Sigmoid colon (tissue), 7 donors: ENCODE data around the gene P3H2. TPM values are rescaled to one million over a fixed set of nuclear protein-coding genes. Genes with fewer than 3 reads are reported as not detected.

Experiments
- DNase-seq: peaks from one replicate; pipeline ENCODE4 v3.0.0-alpha.2; 2019
- H3K27ac ChIP-seq, 4 donors: fragments of 200-600 bp; sonication (generic); one replicate each; pipeline ENCODE4 v1.5.1; 2016 to 2019; ENCODE audit warnings: mild to moderate bottlenecking in 1 of 4
- H3K27me3 ChIP-seq, 3 donors: fragments of 200-600 bp; sonication (generic); one replicate each; pipeline ENCODE4 v1.5.1; 2019; ENCODE audit warnings: mild to moderate bottlenecking in 1 of 3
- H3K36me3 ChIP-seq, 4 donors: fragments of 200-600 bp; sonication (generic); one replicate each; pipeline ENCODE4 v1.5.1; 2016 to 2019
- H3K4me1 ChIP-seq, 4 donors: fragments of 200-600 bp; sonication (generic); one replicate each; pipeline ENCODE4 v1.5.1; 2017 to 2019
- H3K4me3 ChIP-seq, 4 donors: fragments of 200-600 bp; sonication (generic); one replicate each; pipeline ENCODE4 v1.5.1; 2017 to 2019; ENCODE audit warnings: mild to moderate bottlenecking in 2 of 4, moderate library complexity in 1 of 4
- H3K9me3 ChIP-seq, 4 donors: fragments of 200-600 bp in 3 of 4; sonication (generic) in 3 of 4; one replicate each; pipeline versions ENCODE4 v1.5.1 to v1.6.1; 2013 to 2019
- EP300 ChIP-seq, 4 donors: sonication (generic); formaldehyde crosslinking; IDR thresholded peaks; one replicate each; pipeline ENCODE4 v1.6.1; 2017; ENCODE audit warnings: antibody characterized with exemption in 4 of 4
- POLR2A ChIP-seq, 2 donors: fragments of 450-650 bp; IDR thresholded peaks; one replicate each; pipeline ENCODE4 v1.6.1; 2016; ENCODE audit warnings: antibody characterized with exemption in 2 of 2, mild to moderate bottlenecking in 2 of 2, moderate library complexity in 2 of 2
- POLR2AphosphoS5 ChIP-seq, 4 donors: sonication (generic); formaldehyde crosslinking; IDR thresholded peaks; one replicate each; pipeline ENCODE4 v1.6.1; 2017; ENCODE audit warnings: antibody characterized with exemption in 4 of 4
- WGBS, 2 donors: extraction: QIAGEN DNeasy Blood & Tissue Kit; methylation state at CpG; one replicate each; pipeline ENCODE4 v1.1.7; 2013; 5-methylcytosine and 5-hydroxymethylcytosine counted together
- intact Hi-C: fragments of 100-400 bp; cut with DNase I; formaldehyde crosslinking; loops from one replicate; pipeline ENCODE4 v1.15.1; 2023
- polyA plus RNA-seq, 3 donors: library from polyadenylated mRNA; stranded (reverse); fragments of 200-250 nt; gene quantifications; one replicate each; pipeline ENCODE4 v1.2.3, GENCODE V29; 2013
- total RNA-seq, 4 donors: library from RNA; depleted of rRNA; stranded (reverse); fragments of >200 nt; gene quantifications; one replicate each; pipeline ENCODE4 v1.1.0, GENCODE V29; 2016
- TF ChIP-seq, protein P1 (sequence below), 4 experiments: fragments of 450-650 bp in 3 of 4; fragments of 200-600 bp in 1 of 4; IDR thresholded peaks; one replicate each; pipeline ENCODE4 v1.5.1; 2016 to 2019; ENCODE audit warnings: antibody characterized with exemption in 4 of 4, mild to moderate bottlenecking in 3 of 4, moderate library complexity in 2 of 4
- donor health status: healthy with polysubstance abuse.
- donor health status: Bipolar disorder and iron deficiency.
- donor health status: healthy.

P3H2 gene
- total and polyA plus RNA-seq, 7 donors = 1.8 to 41.7 (median 29.6) TPM

DNA sequence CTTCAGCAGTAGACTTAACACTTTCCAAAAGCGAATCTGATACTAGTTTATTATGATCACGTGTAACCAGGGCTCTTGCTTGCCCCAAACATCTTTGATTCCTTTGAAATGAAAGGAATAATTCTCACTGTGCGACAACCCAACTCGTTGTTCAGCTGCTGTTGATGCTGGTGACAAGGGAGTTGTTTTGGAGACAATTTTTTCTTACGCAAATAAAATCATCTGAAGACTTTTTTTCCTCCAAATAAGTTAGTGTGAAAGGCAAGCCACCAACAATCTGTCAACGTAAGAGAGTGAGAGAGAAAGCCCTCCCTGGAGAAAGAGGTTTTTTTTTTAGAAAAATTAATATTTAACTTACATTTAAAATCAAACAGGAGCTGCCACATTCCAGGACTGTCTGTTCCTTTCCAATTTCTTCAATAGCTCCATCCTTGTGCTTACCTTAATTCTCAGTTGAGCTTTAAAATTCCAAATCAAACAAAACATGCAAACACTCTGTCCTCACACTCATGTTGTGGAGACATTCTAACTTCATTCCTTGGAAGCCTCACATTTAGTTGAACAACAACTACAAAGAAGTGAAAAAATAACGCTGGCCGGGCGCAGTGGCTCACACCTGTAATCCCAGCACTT lies 4.9 kb upstream of the P3H2 start:
- no peak overlapping the region for H3K27ac ChIP-seq
- H3K27me3 ChIP-seq = no peaks in the 10 kb centered on the region
- DNase-seq = no peak
- no peaks in the 10 kb centered on the region for H3K36me3 ChIP-seq
- peaks cover 0 to 15% (median 9%) of the 10 kb centered on the region in 4 donors for H3K4me1 ChIP-seq
- no peak overlapping the region for H3K4me3 ChIP-seq
- no peaks in the 10 kb centered on the region for H3K9me3 ChIP-seq
- intact Hi-C loops = loop anchor here (5.0 to 10.0 kb wide), 2 partner anchors 199 to 398 kb away; partner anchors contain the start of gene CLDN1
- 63 to 77% methylated on average over 9 of the region's 9 CpGs for WGBS, 2 donors
- TF ChIP-seq, protein P1, sequence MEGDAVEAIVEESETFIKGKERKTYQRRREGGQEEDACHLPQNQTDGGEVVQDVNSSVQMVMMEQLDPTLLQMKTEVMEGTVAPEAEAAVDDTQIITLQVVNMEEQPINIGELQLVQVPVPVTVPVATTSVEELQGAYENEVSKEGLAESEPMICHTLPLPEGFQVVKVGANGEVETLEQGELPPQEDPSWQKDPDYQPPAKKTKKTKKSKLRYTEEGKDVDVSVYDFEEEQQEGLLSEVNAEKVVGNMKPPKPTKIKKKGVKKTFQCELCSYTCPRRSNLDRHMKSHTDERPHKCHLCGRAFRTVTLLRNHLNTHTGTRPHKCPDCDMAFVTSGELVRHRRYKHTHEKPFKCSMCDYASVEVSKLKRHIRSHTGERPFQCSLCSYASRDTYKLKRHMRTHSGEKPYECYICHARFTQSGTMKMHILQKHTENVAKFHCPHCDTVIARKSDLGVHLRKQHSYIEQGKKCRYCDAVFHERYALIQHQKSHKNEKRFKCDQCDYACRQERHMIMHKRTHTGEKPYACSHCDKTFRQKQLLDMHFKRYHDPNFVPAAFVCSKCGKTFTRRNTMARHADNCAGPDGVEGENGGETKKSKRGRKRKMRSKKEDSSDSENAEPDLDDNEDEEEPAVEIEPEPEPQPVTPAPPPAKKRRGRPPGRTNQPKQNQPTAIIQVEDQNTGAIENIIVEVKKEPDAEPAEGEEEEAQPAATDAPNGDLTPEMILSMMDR (IDR thresholded peaks at IDR 0.05) = no peak
- TF ChIP-seq POLR2AphosphoS5 (IDR thresholded peaks at IDR 0.05) = no peak
- no peak for TF ChIP-seq EP300 (IDR thresholded peaks at IDR 0.05)
- TF ChIP-seq POLR2A (IDR thresholded peaks at IDR 0.05) = no peak

DNA sequence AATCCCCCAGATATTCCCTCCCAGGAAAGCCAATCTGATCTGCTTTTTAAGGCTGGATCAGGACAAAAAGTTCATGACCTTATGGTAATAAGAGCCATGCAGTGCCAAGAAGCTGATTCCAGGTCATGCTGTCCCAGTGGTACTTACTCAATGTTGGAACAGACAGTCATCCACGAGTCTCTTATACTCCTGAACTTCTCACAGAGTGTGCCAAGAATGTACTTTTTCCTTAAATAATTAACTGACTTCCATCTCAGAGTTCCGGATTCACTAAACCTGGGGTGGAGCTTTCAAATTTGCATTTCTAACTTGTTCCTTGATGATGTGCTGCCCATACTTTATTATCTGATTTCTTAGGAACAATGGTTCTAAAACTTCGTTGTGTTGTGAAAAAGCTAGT lies 3.4 kb upstream of the P3H2 start:
- no peaks in the 10 kb centered on the region for H3K9me3 ChIP-seq
- H3K36me3 ChIP-seq = no peaks in the 10 kb centered on the region
- TF ChIP-seq, protein P1 (IDR thresholded peaks at IDR 0.05) = no peak
- TF ChIP-seq EP300 (IDR thresholded peaks at IDR 0.05) (no peak), POLR2A (IDR thresholded peaks at IDR 0.05) (no peak), POLR2AphosphoS5 (IDR thresholded peaks at IDR 0.05) (no peak)
- WGBS, 2 donors = 37 to 69% methylated on average over 3 of the region's 3 CpGs
- H3K4me1 ChIP-seq = peaks cover 0 to 25% (median 15%) of the 10 kb centered on the region in 4 donors
- no peak overlapping the region for H3K27ac ChIP-seq
- H3K27me3 ChIP-seq = no peaks in the 10 kb centered on the region
- intact Hi-C loops = loop anchor here (5.0 to 10.0 kb wide), 3 partner anchors 78 to 201 kb away; partner anchors contain the start of gene CLDN1
- DNase-seq = no peak
- no peak overlapping the region for H3K4me3 ChIP-seq

DNA sequence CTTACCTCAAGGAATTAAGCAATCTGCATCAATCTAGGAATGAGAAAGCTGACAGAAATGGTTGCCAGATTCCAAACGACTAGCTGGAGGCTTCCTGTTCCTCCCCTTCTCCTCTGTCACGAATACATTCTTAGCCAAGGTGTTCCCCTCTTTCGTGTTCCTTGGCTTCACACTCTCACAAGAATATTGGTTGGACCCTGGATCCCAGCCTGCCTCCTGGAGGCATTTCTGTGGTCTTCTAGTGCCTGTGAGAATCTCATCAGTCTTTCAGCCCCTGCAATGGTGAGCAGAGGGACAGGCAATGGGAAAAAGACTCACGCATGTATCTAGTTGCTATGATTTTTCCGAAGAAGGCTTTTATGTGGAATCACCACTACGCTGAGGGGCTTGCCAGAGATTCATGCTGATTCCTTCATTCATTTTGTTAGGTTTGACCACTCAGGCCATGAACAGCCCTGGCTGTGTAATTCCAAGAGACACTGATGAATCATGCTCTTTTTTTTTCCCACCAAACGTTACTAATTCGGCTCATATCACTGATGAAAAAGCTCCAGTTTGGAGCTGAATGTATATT lies 1.6 kb upstream of the P3H2 start:
- H3K36me3 ChIP-seq = no peaks in the 10 kb centered on the region
- H3K4me3 ChIP-seq = no peak overlapping the region
- TF ChIP-seq, protein P1 (IDR thresholded peaks at IDR 0.05) = no peak
- TF ChIP-seq POLR2A (IDR thresholded peaks at IDR 0.05) = no peak
- TF ChIP-seq POLR2AphosphoS5 (IDR thresholded peaks at IDR 0.05) = no peak
- no peak for TF ChIP-seq EP300 (IDR thresholded peaks at IDR 0.05)
- no peaks in the 10 kb centered on the region for H3K9me3 ChIP-seq
- H3K27me3 ChIP-seq = no peaks in the 10 kb centered on the region
- no peak for DNase-seq
- intact Hi-C loops = loop anchor here (5.0 to 10.0 kb wide), 3 partner anchors 80 to 203 kb away; partner anchors contain the start of gene CLDN1
- H3K27ac ChIP-seq = peak overlapping the region in 1 of 4 donors; percentile 95
- 82 to 83% methylated on average over 8 of the region's 8 CpGs for WGBS, 2 donors
- peaks cover 0 to 41% (median 28%) of the 10 kb centered on the region in 4 donors for H3K4me1 ChIP-seq

DNA sequence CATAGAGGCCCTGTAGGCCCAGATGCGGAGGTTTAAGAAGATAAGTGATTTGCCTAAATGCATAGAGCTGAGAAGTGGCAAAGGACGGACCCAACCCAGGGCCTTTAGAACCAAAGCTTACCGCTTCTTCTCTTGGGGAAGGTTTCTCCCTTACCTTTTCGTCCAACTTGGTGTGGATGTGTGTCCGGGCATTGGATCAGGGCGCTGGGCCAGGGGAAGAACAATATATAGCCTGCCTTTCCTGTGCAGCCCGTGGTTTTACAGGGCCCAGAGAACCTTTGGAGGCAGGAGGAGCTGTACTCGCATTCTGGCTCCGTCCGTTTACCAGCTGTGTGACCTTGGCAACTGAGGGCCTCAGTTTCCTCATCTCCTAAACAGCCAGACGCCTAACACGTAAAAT lies 686 bp upstream of the P3H2 start:
- peak overlapping the region; percentile 89 to 96 (median 94) for H3K27ac ChIP-seq
- H3K4me1 ChIP-seq = peaks cover 0 to 50% (median 34%) of the 10 kb centered on the region in 4 donors
- intact Hi-C loops = loop anchor here (1.0 to 10.0 kb wide), 4 partner anchors 81 to 203 kb away; partner anchors contain the start of gene CLDN1
- WGBS, 2 donors = 89 to 92% methylated on average over 12 of the region's 12 CpGs
- no peaks in the 10 kb centered on the region for H3K36me3 ChIP-seq
- peak overlapping the region in 3 of 4 donors; percentile 96 to 97 (median 96) for H3K4me3 ChIP-seq
- DNase-seq = peak; percentile 67
- TF ChIP-seq EP300 (IDR thresholded peaks at IDR 0.05) = no peak
- no peaks in the 10 kb centered on the region for H3K27me3 ChIP-seq
- no peaks in the 10 kb centered on the region for H3K9me3 ChIP-seq

DNA sequence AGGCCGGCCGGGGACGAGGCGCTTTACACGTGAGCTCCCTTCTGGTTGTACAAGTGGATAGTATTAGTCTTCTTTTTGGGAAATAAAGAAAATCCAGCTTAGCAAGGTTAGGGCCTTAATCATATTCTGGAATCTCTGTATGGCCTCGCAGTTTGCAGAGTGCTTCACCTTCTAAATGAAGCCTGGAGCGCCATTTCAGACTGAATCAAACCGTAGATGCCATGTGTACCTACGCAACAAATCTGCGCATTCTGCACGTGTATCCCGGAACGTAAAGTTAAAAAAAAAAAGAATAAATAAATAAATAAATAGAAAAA lies 322 bp upstream of the P3H2 start:
- H3K4me3 ChIP-seq = peak overlapping the region; percentile 87 to 97 (median 96)
- intact Hi-C loops = loop anchor here (1.0 to 10.0 kb wide), 4 partner anchors 81 to 204 kb away; partner anchors contain the start of gene CLDN1
- no peak for TF ChIP-seq POLR2AphosphoS5 (IDR thresholded peaks at IDR 0.05)
- TF ChIP-seq, protein P1 (IDR thresholded peaks at IDR 0.05) = peak in 2 of 4 experiments; percentile 3 to 48
- TF ChIP-seq EP300 (IDR thresholded peaks at IDR 0.05) = no peak
- no peak for TF ChIP-seq POLR2A (IDR thresholded peaks at IDR 0.05)
- H3K4me1 ChIP-seq = peaks cover 0 to 54% (median 35%) of the 10 kb centered on the region in 4 donors
- peak overlapping the region; percentile 89 to 96 (median 94) for H3K27ac ChIP-seq
- no peaks in the 10 kb centered on the region for H3K27me3 ChIP-seq
- no peaks in the 10 kb centered on the region for H3K36me3 ChIP-seq
- no peak for DNase-seq
- 32 to 38% methylated on average over 13 of the region's 13 CpGs for WGBS, 2 donors
- H3K9me3 ChIP-seq = no peaks in the 10 kb centered on the region
